HepG2 (cell line): ENCODE results near the gene SLC35B4. TPM values are rescaled to one million over a fixed set of nuclear protein-coding genes. Genes with fewer than 3 reads are reported as not detected.

ENCODE experiments used
- CENPT ChIP-seq: sonication (generic); formaldehyde crosslinking; IDR thresholded peaks from 2 replicates; pipeline ENCODE4 v1.8.0; 2022; ENCODE audit warnings: low read depth, mild to moderate bottlenecking, moderate library complexity, missing genetic modification reagents
- FIP1L1 ChIP-seq: fragments of 200-400 bp; formaldehyde crosslinking; IDR thresholded peaks from 2 replicates; pipeline ENCODE4 v1.6.1; 2018; ENCODE audit warnings: low read depth, mild to moderate bottlenecking, low read length, moderate library complexity, borderline replicate concordance; ENCODE audit not compliant: insufficient read depth
- FOXJ3 ChIP-seq: sonication (generic); formaldehyde crosslinking; IDR thresholded peaks from 2 replicates; pipeline ENCODE4 v1.4.0; 2020; ENCODE audit warnings: missing genetic modification reagents, mild to moderate bottlenecking, borderline replicate concordance
- STAG1 ChIP-seq: sonication (generic); formaldehyde crosslinking; IDR thresholded peaks from 2 replicates; pipeline ENCODE4 v1.4.0; 2020; ENCODE audit warnings: missing genetic modification reagents
- TBL1XR1 ChIP-seq: fragments of 150-350 bp; IDR thresholded peaks from 2 replicates; pipeline ENCODE4 v1.6.1; 2014; ENCODE audit warnings: borderline replicate concordance, low read length; ENCODE audit not compliant: partially characterized antibody
- TRAFD1 ChIP-seq: sonication (generic); formaldehyde crosslinking; IDR thresholded peaks from 2 replicates; pipeline ENCODE4 v1.5.1; 2020; ENCODE audit warnings: missing genetic modification reagents, mild to moderate bottlenecking, borderline replicate concordance
- ZHX2 ChIP-seq, 2 experiments: sonication (generic) in 1 of 2; formaldehyde crosslinking in 1 of 2; IDR thresholded peaks; 2 replicates each; pipeline versions ENCODE4 v1.6.1 to v1.9.0; 2014 to 2022; ENCODE audit warnings: antibody characterized with exemption in 1 of 2, borderline replicate concordance in 1 of 2, inconsistent platforms in 1 of 2, low read depth in 1 of 2, missing genetic modification reagents in 1 of 2
- ZNF44 ChIP-seq: sonication (generic); formaldehyde crosslinking; IDR thresholded peaks from 2 replicates; pipeline ENCODE4 v1.5.1; 2020; ENCODE audit warnings: mild to moderate bottlenecking, missing genetic modification reagents
- ZNF644 ChIP-seq: IDR thresholded peaks from 2 replicates; pipeline ENCODE4 v1.6.1; 2016; ENCODE audit warnings: low read depth
- polyA plus RNA-seq, 8 experiments: library from polyadenylated mRNA; depleted of rRNA in 3 of 8; stranded (reverse) in 7 of 8; unstranded in 1 of 8; fragments of >200 nt; fragmentation: Illumina TruSeq in 4 of 8; extraction: Trizol in 4 of 8; gene quantifications; 2 replicates each; pipeline versions ENCODE4 v1.2.1 to v1.2.3, GENCODE V29; 2011 to 2016; ENCODE audit warnings: low read depth in 4 of 8, missing spikeins in 1 of 8, mixed read lengths in 1 of 8; ENCODE audit not compliant: insufficient read depth in 1 of 8
- total RNA-seq, 5 experiments: library from RNA; depleted of rRNA; stranded (reverse); fragments of >200 nt; fragmentation: Illumina TruSeq; extraction: Trizol; gene quantifications; 2 replicates each; pipeline ENCODE4 v1.2.3, GENCODE V29; 2016; ENCODE audit warnings: low read depth in 1 of 5
- TF ChIP-seq, protein P1 (sequence below): conservative IDR thresholded peaks from 2 replicates; pipeline ENCODE4 v1.6.1; 2018; ENCODE audit warnings: missing genetic modification reagents
- TF ChIP-seq, protein P2 (sequence below): sonication (generic); formaldehyde crosslinking; IDR thresholded peaks from 2 replicates; pipeline ENCODE4 v1.8.0; 2022; ENCODE audit warnings: low read depth, missing genetic modification reagents

SLC35B4 gene
- total and polyA plus RNA-seq, 2 of the 13 experiments (the other 11 are each of a cell fraction or from before 2014, with no cell fraction given) = 17.1 to 17.8 TPM

DNA sequence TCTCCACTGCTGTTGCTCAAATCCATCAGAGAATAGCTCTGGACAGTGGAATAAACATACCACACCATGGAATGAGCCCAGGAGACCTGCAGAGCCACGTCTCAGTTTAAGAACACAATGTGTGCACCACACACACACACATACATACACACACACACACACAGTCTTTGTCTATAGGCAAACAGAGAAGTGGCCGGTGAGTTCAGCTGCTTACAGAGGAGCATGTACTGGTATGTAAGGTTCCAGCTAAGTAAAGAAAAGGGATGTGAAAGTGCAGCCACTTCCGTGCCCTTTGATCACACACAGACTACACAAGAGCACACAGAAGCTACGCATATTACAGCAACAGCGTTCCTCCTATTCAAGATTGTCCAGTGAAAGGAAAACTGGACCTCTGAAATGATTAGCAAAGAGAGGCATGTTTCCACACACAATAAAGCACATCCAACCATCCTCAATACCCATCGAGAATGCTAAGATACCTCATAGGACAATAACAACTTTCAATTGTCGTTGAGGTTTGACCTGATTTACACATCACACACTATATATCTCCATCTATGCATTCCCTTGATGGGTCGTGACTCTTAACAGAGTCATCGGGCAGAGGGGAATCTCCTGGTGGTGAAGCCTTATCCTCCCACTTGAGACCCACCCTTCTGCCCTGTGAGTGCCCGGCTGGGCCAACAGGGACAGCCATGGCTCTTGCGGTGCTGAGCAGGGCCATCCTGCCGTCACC, 23.6 kb downstream of the SLC35B4 start (continued):
- TF ChIP-seq, protein P1, sequence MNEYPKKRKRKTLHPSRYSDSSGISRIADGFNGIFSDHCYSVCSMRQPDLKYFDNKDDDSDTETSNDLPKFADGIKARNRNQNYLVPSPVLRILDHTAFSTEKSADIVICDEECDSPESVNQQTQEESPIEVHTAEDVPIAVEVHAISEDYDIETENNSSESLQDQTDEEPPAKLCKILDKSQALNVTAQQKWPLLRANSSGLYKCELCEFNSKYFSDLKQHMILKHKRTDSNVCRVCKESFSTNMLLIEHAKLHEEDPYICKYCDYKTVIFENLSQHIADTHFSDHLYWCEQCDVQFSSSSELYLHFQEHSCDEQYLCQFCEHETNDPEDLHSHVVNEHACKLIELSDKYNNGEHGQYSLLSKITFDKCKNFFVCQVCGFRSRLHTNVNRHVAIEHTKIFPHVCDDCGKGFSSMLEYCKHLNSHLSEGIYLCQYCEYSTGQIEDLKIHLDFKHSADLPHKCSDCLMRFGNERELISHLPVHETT = no peak
- TF ChIP-seq TBL1XR1 (no peak), ZNF44 (no peak), ZNF644 (CRISPR knock-in tag) (no peak), CENPT (CRISPR knock-in tag) (no peak), STAG1 (CRISPR knock-in tag) (no peak), ZHX2 (IDR thresholded peaks at IDR 0.05; ENCODE audit: low read depth) (no peak), ZHX2 (CRISPR knock-in tag; IDR thresholded peaks at IDR 0.05; ENCODE audit: borderline replicate concordance) (no peak), FIP1L1 (no peak), FOXJ3 (CRISPR knock-in tag) (peak; percentile 78; the same call in 1 of the 2 replicates), TRAFD1 (CRISPR knock-in tag) (no peak)
- TF ChIP-seq, protein P2, sequence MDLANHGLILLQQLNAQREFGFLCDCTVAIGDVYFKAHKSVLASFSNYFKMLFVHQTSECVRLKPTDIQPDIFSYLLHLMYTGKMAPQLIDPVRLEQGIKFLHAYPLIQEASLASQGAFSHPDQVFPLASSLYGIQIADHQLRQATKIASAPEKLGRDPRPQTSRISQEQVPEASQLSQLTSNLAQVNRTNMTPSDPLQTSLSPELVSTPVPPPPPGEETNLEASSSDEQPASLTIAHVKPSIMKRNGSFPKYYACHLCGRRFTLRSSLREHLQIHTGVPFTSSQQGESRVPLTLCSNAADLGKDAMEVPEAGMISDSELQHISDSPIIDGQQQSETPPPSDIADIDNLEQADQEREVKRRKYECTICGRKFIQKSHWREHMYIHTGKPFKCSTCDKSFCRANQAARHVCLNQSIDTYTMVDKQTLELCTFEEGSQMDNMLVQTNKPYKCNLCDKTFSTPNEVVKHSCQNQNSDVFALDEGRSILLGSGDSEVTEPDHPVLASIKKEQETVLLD (CRISPR knock-in tag) = no peak
